HG03159 (cell line): ENCODE data around the gene SLC28A1.
"Not testable (repeated sequence)": the region's sequence is repeated elsewhere in the genome, so short reads cannot be mapped to it uniquely, and the experiment has no call there.

Experiments used
- ATAC-seq: cut with Tn5 transposase; IDR thresholded peaks from one replicate; pipeline ENCODE4 v1.9.1; 2021; ENCODE audit warnings: mild to moderate bottlenecking, moderate library complexity; ENCODE audit not compliant: unreplicated experiment

Gene SLC28A1

DNA sequence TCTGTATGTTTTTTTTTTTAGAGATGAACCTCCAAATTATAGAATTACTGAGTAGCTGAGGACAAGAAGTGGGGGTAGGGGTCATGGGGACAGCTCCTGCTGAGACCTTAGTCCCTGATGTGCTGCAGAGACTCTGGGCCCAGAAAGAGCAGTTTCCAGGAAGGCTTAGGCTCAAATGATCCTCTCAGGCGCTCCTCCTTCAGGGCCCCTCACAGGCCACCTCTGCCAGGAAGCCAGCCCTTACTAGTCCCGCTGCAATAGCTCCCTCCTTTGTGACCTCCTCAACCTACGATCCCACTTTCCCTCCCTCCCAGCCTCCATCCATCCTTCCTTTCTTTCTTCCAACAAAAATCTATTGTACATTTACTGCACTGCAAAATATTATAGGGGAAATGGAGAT lies 24.6 kb downstream of the SLC28A1 start:
- ATAC-seq = no peak

DNA sequence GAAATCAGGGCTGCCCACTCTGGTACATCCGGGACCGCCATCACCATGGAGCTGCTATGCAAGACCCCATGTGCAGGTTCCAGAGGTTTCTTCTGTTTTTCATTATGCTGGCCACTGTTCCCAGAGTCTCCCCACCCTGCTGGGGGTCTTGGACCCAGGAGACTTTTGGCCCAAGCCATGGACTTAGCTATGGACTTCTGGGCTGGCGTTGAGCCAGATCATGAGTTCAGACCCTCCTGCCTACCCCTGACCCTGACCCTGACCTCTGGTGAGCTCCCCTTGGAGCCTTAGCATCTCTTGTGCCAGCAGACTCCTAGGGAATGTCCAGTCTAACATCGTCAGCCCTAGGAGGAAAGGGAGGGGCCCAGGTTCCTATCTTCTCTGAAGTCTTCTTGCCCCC lies 25.3 kb downstream of the SLC28A1 start:
- no peak for ATAC-seq

DNA sequence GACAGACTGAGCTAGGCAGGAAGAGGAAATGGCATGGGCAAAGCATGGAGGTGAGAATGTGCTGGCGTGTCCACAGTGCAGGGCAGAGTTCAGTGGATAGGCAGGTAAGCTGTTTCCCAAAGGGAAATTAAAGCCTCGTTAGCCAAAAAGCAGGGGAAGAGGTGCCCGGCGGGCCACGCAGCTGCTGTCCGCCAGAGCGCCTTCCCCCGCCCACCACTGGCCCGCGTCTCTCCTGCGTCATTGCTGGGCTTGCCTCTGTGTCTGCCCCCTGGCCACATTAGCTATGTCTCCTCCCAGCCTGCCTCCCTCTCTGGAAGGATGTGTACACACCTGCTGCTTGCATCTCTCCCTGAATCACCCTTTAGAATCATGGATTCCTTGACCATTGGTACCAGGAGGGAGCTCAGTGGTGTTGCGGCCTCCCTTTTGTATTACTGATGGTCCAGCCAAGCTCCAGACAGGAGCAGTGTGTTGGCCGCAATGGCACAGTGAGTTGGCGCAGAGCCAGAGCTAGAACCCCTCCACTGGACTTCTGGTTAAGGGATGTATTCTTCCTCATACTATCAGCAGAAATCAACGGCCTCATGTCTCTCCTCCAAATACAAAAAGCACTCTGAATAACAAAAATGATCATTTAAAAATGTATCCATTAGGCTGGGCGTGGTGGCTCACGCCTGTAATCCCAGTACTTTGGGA lies 26.6 kb downstream of the SLC28A1 start:
- no peak for ATAC-seq

DNA sequence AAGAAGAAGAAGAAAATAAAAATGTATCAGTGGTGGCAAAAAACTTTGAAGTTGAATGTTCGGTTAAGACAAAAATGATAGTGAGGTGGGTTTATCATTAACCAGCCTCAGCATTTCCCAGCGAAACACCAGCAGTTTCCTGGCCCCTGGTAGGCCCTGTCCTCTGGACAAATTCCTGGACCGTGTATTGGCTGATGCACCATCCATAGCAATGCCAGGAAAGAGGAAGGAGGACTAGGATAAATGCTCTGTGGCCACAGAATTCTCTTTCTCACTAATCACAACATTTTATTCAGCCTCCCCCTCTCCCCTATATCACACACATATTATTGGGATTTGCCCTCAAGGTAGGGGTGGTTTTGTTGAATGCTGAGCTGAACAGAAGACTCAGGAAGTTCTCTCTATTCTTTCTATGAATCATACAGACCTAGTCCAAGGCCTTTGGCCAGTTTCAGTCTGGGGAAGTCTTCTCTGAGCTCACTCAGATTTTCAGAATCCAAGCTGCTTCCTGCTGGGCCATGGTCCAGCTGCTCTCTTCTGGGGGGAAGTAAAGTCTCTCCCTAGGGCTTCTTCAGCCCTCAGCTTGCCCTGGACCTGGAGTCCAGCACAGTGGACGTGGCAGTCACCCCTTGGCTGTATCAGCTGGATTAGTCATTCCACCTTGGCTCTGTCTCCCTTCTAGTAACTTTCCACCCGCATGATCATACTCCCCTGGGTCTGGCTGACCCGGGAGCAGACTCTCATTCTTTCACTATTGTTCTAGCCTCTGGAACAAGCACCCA lies 27.6 kb downstream of the SLC28A1 start:
- no peak for ATAC-seq

DNA sequence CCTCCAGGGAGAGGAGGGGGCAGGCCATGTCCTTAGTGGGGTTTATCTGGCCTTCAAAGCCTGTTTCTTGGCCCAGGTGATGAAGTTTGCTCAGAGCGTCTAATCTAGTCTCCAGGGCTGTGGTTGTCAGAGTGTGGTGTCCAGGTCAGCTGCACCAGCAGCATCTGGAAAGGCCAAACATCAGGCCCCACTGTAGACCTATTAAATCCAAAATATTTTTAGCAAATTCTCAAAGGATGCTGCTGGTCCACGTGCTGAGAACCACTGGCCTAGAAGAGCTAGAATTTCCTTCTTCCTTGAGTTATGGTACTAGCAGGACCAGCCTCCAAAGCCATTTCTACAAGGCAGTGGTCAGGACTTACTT lies 28.9 kb downstream of the SLC28A1 start:
- no peak for ATAC-seq

DNA sequence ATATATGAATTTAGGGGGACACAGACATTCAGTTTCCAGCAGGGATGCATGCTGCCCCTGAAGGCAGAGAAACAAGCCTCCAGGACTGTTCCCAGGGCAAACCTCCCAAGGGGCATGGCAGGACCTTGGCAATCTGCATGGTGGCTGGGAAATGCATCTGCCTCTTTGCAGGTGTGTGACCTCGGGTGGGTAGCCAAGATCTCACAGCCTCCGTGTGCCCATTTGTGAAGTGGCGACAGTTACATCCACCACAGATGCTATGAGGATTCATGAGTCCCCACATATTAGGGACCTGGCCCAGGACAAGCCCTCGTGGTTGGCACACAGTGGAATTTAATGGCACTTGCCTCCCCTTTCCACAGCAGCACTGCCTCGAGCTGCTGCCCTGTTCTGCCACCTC lies 29.9 kb downstream of the SLC28A1 start:
- no peak for ATAC-seq

DNA sequence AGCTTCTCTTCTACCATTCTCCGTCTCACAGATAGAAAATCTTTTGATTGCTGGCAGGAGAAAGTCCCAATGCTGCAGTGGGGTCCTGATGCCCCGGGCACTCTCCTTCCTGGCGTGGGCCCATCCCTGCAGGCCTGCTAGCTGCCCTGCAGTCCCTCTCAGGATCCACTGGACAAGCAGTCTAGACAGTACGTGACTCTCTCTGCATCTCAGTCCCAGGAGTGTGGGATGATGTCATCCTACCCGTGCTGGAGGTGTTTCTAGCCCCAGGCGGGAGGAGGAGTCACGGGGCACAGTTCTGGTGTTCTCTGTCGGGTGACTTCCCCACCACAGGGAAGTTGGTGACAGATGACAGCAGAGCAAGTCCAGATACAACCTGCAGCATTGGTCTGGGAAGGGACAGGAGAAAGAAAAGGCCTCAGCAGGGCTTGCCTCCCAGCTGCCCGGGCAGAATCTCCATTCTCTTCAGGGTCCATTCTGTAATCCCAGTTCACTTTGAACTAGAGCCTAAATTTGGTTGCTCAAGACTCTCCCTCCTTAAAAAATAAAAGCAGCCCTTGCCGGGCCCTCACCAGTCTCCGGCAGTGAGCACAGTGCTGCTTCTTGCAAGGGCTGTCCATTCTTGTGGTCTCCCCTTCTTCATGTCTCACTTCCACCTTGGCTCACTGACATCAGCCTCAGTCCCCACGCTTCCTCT lies 30.6 kb downstream of the SLC28A1 start:
- ATAC-seq = peak; percentile 84

DNA sequence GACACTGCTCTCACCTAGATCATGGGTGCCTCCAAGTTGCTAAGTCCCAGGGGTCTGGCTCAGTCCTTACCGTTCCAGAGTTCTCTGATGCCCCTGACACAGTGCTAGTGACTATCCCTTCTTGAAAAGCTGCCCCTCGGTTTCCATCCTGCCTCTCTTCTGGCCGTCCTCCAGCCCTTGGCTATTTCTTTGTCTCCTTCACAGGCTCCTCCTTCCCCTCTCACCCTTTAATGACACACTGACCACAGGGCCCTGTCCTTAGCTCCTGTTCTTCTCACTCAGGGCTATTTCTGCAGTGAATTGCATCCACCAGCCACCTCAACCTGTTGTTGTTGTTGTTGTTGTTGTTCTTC lies 31.1 kb downstream of the SLC28A1 start:
- no peak for ATAC-seq

DNA sequence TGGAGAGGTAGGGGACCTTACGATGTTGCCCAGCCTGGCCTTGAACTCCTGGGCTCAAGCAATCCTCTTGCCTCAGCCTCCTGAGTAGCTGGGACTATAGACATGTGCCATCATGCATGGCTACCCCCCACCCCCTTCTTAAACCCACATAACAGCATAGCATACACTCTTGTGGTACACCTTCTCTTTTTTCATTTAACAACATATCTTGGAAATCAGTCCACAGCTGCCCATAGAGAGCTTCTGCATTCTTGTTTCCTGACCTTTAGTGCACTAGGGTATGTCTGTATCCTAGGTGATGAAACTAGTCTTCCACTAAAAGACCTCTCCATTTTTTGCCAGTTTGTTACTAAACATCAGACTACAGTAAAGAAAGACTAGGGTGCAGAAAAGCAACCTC lies 33.0 kb downstream of the SLC28A1 start:
- no peak for ATAC-seq

DNA sequence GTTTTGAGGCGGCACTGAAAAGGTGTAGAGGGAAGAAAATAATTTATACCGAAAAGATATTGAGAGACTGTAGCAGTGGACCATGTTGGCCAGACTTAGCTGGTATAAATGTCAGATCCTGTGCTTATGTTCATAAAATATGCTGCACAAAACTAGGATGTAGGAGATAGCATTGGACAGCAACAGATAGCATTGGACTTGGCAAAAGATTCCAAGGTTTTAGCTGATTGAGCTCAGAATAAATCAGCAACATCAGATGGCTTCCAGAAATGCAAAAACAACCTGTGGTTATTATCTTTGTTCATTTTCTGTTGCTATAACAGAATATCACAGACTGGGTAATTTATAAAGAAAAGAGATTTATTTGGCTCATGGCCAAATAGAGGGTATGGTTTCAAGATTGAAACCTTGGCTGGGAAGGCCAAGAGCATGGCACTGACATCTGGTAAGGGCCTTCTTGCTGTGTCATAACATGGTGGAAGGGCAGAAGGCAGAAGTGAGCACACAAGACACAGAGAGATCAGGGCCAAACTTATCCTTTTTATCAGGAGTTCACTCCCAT lies 34.7 kb downstream of the SLC28A1 start:
- no peak for ATAC-seq

DNA sequence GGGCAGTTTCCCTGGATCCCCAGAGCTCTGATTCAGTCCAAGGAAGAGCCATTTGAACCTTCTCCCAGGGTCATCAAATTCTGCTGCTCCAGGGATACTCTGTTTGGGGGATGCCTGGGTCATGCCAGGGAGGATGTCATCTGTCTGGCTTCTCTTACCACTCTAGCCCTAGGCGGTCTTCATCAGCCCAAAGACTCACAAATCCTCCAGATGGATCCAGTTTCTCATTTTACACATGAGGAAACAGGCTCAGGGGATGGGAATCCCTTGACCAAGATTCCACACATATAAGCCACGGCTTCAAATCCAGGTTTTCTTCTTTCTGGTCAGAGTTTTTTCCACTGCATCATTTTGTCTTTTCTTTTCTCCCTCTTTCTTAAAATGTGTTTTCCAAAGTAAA lies 36.7 kb downstream of the SLC28A1 start:
- ATAC-seq = no peak

DNA sequence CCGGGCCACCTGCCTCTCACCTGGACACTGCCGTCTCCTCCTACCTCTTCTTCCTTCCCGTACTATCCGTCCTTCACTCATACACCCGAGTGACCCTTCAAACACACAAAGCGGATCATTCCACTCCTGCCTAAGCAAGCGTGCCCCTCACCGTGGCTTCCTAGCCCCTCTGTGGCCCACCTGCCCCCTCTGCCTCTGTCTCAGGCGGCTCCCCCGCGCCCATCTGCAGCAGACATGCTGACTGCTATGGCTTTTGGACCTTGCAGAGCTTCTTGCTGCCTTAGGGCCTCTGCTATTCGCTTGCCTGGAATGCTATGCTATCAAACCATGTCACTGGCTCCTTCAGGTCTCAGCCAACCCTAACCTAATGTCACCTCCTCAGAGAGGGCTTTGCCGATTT lies 38.1 kb downstream of the SLC28A1 start:
- no peak for ATAC-seq

DNA sequence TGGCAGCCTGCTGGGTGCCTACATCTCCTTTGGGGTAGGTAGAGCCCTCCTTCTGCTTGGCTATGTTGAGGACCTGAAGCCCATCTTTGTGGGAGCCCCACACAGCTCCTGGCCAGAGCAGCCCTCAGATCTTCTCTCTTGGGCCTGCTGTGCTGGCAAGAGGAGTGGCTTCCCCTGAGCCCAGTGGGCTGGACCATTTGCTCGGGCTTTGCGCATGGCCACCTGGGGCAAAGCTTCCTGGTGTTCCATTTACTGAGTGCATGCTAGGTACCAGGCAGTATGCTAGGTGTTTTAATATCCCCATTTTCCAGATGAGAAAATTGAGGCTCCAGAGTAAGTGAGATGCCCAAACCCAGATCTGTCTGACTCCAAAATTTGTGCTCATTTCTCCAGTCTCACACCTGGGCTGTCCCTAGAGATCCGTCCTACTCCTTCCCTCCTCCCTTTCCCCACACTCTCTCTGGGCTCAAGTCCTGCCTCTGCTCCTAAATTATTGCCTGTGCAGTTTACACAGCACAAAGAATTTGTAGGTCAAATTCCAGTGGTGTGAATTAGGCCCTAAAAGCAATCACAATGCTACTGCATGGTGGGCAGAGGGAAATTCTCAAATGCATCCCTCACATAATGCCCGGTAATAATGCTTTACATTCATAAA lies 39.7 kb downstream of the SLC28A1 start:
- no peak for ATAC-seq

DNA sequence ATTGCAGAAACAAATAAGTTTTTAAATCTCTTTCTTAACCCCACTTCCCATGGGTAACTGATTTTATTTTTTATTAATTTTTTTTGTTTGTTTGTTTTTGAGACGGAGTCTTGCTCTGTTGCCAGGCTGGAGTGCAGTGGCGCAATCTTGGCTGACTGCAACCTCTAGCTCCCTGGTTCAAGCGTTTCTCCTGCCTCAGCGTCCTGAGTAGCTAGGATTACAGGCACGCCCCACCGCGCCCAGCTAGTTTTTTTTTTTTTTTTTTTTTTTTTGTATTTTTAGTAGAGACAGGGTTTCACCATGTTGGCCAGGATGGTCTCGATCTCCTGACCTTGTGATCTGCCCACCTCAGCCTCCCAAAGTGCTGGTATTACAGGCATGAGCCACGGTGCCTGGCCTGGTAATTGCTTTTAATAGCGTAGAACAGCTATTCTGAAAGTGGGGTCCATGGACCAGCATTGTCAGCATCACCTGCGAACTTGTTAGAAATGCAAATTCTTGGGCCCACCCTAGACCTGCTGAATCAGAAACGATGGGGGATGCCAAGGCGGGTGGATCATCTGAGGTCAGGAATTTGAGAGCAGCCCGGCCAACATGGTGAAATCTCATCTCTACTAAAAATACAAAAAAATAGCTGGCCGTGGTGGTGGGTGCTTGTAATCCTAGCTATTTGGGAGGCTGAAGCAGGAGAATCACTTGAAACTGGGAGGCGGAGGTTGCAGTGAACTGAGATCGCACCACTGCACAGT lies 40.5 kb downstream of the SLC28A1 start:
- ATAC-seq = not testable (repeated sequence)

DNA sequence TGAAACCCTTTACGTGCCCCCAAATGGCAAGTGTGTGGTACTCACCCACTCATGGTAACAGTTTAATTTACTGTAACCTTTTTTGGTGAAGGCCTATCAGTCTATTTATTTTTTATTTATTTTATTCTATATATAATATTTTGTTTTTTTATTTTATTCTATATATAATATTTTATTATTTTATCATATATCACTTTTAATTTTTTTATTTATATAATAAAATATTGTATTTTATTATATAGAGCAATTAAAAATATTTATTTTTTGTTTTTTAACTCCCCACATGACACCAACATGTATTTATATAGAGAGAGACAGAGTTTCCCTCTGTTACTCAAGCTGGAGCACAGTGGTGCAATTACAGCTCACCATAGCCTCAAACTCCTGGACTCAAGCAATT lies 41.4 kb downstream of the SLC28A1 start:
- no peak for ATAC-seq

DNA sequence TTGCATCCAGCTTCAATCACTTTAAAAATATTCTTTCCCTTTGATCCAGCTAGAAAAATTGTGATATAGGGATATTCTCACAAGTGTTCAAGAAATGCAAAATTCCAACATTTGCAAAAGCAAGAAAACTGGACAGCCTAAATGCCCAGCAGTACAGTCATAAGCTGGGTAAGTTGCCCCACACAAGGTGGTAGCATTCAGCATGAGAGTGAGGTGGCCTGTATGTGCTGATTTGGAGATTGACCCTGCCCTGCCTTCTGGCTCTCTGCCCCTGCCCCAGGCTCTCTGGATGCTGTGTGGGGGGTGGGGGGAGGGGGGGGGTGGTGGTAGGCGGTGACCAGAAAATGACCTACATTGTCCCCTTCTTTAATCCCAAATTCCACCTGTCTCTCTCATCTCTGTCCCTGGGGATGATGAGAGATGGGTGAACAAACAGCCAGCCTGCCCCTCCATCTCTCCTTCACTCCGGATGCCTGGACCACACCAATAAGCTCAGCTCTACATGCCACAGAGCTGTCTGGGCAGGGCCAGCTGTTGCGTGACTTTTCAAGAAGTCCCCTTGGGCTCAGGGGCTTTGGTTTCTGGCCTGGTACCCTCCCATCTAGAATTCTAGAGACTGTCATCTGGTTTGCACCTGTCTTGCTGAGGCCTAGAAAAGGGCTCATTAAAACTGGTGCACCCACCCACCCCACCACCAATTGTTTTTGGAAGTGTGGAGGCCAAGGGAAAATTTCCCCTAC lies 42.2 kb downstream of the SLC28A1 start:
- no peak for ATAC-seq

DNA sequence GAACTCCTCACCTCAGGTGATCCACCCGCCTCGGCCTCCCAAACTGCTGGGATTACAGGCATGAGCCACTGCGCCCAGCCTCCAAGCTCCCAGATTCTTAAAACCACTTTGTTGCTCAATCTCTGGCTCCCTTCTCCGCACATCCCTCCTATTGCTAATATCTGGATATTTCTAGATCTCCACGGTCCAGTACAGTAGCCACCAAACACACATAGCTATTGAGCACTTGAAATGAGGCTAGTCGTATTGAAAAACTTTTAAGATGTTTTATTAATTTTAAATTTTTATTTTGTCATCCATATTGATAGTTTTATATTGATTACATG lies 44.3 kb downstream of the SLC28A1 start:
- no peak for ATAC-seq

DNA sequence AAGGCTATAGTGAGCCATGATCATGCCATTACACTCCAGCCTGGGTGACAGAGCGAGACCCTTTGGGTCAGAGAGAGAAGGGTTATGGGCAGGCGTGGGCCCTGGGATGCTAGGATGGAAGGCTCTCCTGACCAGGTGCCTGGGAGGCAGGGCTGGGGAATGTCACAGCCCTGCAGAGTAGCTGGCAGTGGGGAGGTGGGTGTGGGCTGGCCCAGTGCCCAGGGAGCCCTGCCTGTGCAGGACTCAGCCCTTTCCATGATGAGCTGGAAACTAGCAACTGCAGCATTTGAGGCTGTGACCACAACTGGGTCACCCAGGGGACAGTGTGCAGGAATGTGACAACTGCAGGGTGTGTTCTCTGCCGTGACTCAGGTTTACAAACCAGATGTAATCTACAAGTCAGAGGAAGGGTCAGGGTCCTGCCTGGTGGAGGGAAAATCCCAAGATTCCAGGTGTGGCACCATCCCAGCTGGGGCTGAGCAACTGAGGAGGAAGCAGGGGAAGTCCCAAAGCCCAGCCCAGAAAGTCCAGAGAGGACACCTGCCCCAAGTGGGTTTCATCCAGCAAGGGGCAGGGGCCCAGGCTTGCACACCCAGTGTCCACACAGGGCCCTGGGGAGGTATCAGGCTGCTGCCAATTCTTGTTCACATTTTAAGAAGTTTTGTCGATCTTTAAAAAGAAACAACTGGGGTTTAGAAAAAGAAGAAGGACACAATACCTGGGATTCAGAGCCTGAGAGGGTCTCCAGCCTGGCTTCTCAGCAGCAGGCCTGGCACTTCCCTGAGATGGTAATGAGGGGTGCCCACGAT lies 45.5 kb downstream of the SLC28A1 start:
- no peak for ATAC-seq
